Activated B cell treated with CpG ODN at 0.5 μM for 24 hours (primary cell): ENCODE measurements around the gene MAGEA6. TPM values are rescaled to one million over a fixed set of nuclear protein-coding genes. Genes with fewer than 3 reads are reported as not detected.
"Not testable (repeated sequence)": the region's sequence is repeated elsewhere in the genome, so short reads cannot be mapped to it uniquely, and the experiment has no call there.

Experiments used
- ATAC-seq: fragments of 200-7000 bp; cut with Tn5 transposase; one replicate; pipeline ENCODE4 v1.10.0; 2021; ENCODE audit warnings: low read depth, mild to moderate bottlenecking, moderate library complexity
- CTCF ChIA-PET: fragments of 350-600 bp; sonication (Branson Sonifier 250); formaldehyde crosslinking; loops from one replicate; lab custom pipeline; 2021; ENCODE audit warnings: antibody characterized with exemption; lab: Charles Lee
- POLR2A ChIA-PET: fragments of 350-600 bp; sonication (Branson Sonifier 250); formaldehyde crosslinking; loops from one replicate; lab custom pipeline; 2021; ENCODE audit warnings: antibody characterized with exemption; lab: Charles Lee
- DNase-seq: peaks from one replicate; pipeline ENCODE4 v3.0.0; 2022
- H3K27ac Mint-ChIP-seq: one replicate; pipeline ENCODE4 v1.8.0; 2020; ENCODE audit warnings: mixed read lengths
- H3K27me3 Mint-ChIP-seq: one replicate; pipeline ENCODE4 v1.8.0; 2021; ENCODE audit warnings: mixed read lengths
- H3K36me3 Mint-ChIP-seq: one replicate; pipeline ENCODE4 v1.8.0; 2021; ENCODE audit warnings: low read depth, mixed read lengths
- H3K4me1 Mint-ChIP-seq: one replicate; pipeline ENCODE4 v1.8.0; 2021; ENCODE audit warnings: mixed read lengths
- H3K4me3 Mint-ChIP-seq: one replicate; pipeline ENCODE4 v1.8.0; 2020; ENCODE audit warnings: mild to moderate bottlenecking, mixed read lengths
- H3K9me3 Mint-ChIP-seq: one replicate; pipeline ENCODE4 v1.8.0; 2020; ENCODE audit warnings: mixed read lengths
- intact Hi-C: fragments of 100-400 bp; cut with micrococcal nuclease; formaldehyde crosslinking; loops from one replicate; pipeline ENCODE4 v1.15.1; 2024
- total RNA-seq: library from RNA; stranded (reverse); gene quantifications from 2 replicates; pipeline ENCODE4 v1.2.3, GENCODE V29; 2022
- TF ChIP-seq, protein P1 (sequence below): fragments of 200-600 bp; IDR thresholded peaks from one replicate; pipeline ENCODE4 v1.8.0; 2022; ENCODE audit warnings: antibody characterized with exemption, mild to moderate bottlenecking

The MAGEA6 gene
- total RNA-seq, result not detected in 2 replicates

DNA sequence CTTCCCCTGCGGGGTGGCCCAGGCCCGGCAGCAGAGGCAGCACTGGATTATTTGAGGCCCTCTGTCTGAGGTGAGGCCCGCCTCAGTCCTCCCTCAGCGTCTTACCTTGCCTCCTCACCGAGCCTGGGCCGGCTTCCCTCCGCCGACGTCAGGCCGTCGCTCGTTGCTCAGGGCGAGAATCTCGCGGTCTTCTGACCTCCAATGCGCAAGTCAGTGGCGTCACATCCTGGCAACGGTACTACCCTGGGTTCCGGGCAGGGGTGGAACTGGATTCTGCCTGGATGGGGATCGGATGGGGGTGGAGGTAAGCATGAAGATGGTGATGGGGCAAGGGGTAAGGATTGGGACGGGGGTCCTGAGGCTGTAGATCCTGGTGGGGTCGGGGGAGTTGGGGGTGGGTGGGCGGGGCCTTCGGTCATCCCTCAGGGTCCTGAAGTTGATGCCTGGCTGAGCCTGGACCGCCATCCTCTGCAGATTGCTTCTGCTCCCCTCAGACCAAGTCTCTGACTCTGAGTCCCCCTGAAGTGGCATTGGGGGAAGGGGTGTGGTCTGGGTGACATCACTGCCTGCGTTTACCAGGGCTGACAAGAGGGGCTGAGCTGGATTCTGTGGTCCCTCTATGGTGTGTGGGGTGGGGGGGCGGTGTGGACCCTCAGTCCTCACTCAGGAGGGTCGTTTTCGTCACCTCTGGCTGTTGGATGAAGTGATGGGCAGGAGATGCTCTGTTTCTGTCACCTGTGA lies at the start of gene MAGEA6:
Gene MAGEA6, minus strand, starts transcription at position 141 of the 741 bp plus-strand sequence. CDS start 2,039 bp downstream, outside the sequence.
- CTCF ChIA-PET, H3K36me3 Mint-ChIP-seq, H3K4me3 Mint-ChIP-seq, H3K4me1 Mint-ChIP-seq, intact Hi-C loops, POLR2A ChIA-PET, H3K27ac Mint-ChIP-seq, H3K9me3 Mint-ChIP-seq, ATAC-seq, H3K27me3 Mint-ChIP-seq, DNase-seq: not testable (repeated sequence)

- no peak for DNase-seq
- Mint-ChIP-seq H3K36me3 (no peaks in the 10 kb centered on the region), H3K27ac (no peak overlapping the region), H3K27me3 (peaks cover 8% of the 10 kb centered on the region), H3K4me3 (no peak overlapping the region), H3K9me3 (no peaks in the 10 kb centered on the region), H3K4me1 (no peaks in the 10 kb centered on the region)
- ChIA-PET CTCF (no interaction called here), POLR2A (no interaction called here)
- ATAC-seq, result no peak
- intact Hi-C loops, result no loop called here
- TF ChIP-seq, protein P1, sequence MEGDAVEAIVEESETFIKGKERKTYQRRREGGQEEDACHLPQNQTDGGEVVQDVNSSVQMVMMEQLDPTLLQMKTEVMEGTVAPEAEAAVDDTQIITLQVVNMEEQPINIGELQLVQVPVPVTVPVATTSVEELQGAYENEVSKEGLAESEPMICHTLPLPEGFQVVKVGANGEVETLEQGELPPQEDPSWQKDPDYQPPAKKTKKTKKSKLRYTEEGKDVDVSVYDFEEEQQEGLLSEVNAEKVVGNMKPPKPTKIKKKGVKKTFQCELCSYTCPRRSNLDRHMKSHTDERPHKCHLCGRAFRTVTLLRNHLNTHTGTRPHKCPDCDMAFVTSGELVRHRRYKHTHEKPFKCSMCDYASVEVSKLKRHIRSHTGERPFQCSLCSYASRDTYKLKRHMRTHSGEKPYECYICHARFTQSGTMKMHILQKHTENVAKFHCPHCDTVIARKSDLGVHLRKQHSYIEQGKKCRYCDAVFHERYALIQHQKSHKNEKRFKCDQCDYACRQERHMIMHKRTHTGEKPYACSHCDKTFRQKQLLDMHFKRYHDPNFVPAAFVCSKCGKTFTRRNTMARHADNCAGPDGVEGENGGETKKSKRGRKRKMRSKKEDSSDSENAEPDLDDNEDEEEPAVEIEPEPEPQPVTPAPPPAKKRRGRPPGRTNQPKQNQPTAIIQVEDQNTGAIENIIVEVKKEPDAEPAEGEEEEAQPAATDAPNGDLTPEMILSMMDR, result no peak
Measured at GRCh38 chrX:152819266-152819665, 49.8 kb upstream of the MAGEA6 start.

GRCh38 chrX:152818356-152818755 lies 48.9 kb upstream of the MAGEA6 start:
- CTCF ChIA-PET, result no interaction called here

DNA sequence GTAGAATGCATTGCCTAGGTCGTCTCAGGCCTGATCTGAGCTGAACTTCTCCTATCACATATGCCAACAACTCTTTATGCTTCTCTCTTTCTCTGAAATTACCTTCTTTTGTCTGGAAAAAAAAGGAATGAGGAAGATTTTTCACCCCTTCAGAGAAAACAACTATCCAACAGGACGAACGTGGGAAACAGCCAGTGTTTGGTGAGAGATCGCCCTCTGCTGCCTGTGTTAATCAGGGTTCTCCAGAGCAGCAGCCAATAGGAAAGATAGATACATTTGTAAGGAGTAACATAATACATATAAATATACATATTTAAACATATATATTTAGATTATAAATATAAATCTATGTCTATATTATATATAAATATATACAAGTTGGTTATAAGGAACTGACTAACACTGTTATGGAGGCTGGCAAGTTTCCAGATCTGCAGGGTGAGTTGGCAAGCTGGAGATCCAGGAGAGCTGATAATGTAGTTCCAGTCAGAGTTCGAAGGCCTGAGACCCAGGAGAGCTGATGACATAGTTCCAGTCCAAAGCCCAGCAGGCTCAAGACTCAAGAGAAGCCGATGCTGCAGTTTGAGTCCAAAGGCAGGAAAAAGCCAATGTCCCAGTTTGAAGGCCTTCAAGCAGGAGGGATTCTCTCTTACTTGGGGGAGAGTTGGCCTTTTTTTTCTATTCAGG lies 47.7 kb upstream of the MAGEA6 start:
- no peaks in the 10 kb centered on the region for H3K36me3 Mint-ChIP-seq
- CTCF ChIA-PET, result no interaction called here
- TF ChIP-seq, protein P1, result no peak

More at GRCh38 chrX:152818356-152818755, 48.9 kb upstream of the MAGEA6 start:
- DNase-seq (no peak), ATAC-seq (no peak)
- POLR2A ChIA-PET, result no interaction called here
- Mint-ChIP-seq H3K9me3 (no peaks in the 10 kb centered on the region), H3K27me3 (peaks cover 8% of the 10 kb centered on the region), H3K36me3 (no peaks in the 10 kb centered on the region), H3K4me1 (peaks cover 2% of the 10 kb centered on the region), H3K27ac (no peak overlapping the region), H3K4me3 (no peak overlapping the region)
- TF ChIP-seq, protein P1, result no peak
- intact Hi-C loops, result no loop called here

GRCh38 chrX:152814048-152814447 lies 44.6 kb upstream of the MAGEA6 start:
- POLR2A ChIA-PET, result no interaction called here
- no peak for DNase-seq
- TF ChIP-seq, protein P1, result no peak
- Mint-ChIP-seq H3K4me1 (peaks cover 2% of the 10 kb centered on the region), H3K36me3 (no peaks in the 10 kb centered on the region), H3K9me3 (no peaks in the 10 kb centered on the region), H3K27me3 (peaks cover 6% of the 10 kb centered on the region), H3K27ac (no peak overlapping the region), H3K4me3 (no peak overlapping the region)
- ATAC-seq, result no peak
- CTCF ChIA-PET, result no interaction called here
- intact Hi-C loops, result no loop called here

More for the DNA sequence above, 47.7 kb upstream of the MAGEA6 start:
- ATAC-seq (no peak), DNase-seq (no peak)
- Mint-ChIP-seq H3K27ac (no peak overlapping the region), H3K4me3 (no peak overlapping the region), H3K9me3 (no peaks in the 10 kb centered on the region), H3K27me3 (peaks cover 7% of the 10 kb centered on the region), H3K4me1 (peaks cover 2% of the 10 kb centered on the region)
- POLR2A ChIA-PET, result no interaction called here
- intact Hi-C loops, result no loop called here
